Prostate gland (tissue), 2 donors: ENCODE data around the gene TAF11.

Experiments used
- POLR2A ChIP-seq: fragments of 450-650 bp; IDR thresholded peaks from one replicate; pipeline ENCODE4 v1.6.1; 2016; ENCODE audit warnings: antibody characterized with exemption, mild to moderate bottlenecking
- TF ChIP-seq, protein P1 (sequence below), 4 experiments: fragments of 200-600 bp in 2 of 4; fragments of 450-650 bp in 2 of 4; sonication (generic) in 2 of 4; IDR thresholded peaks; 1 replicate in 3 of 4; 2 replicates in 1 of 4; pipeline ENCODE4 v1.5.1; 2016 to 2019; ENCODE audit warnings: antibody characterized with exemption in 4 of 4, mild to moderate bottlenecking in 2 of 4, moderate library complexity in 2 of 4

GRCh38 chr6:34904990-34905613 is 17.3 kb upstream of the TAF11 start:
- TF ChIP-seq, protein P1, sequence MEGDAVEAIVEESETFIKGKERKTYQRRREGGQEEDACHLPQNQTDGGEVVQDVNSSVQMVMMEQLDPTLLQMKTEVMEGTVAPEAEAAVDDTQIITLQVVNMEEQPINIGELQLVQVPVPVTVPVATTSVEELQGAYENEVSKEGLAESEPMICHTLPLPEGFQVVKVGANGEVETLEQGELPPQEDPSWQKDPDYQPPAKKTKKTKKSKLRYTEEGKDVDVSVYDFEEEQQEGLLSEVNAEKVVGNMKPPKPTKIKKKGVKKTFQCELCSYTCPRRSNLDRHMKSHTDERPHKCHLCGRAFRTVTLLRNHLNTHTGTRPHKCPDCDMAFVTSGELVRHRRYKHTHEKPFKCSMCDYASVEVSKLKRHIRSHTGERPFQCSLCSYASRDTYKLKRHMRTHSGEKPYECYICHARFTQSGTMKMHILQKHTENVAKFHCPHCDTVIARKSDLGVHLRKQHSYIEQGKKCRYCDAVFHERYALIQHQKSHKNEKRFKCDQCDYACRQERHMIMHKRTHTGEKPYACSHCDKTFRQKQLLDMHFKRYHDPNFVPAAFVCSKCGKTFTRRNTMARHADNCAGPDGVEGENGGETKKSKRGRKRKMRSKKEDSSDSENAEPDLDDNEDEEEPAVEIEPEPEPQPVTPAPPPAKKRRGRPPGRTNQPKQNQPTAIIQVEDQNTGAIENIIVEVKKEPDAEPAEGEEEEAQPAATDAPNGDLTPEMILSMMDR (IDR thresholded peaks at IDR 0.05) = no peak
- no peak for TF ChIP-seq POLR2A
